Measurements from ENCODE around the gene PRPF38B. TPM values are rescaled to one million over a fixed set of nuclear protein-coding genes. Genes with fewer than 3 reads are reported as not detected.

PRPF38B gene
- polyA plus RNA-seq, 1 experiment, result 13.3 TPM

DNA sequence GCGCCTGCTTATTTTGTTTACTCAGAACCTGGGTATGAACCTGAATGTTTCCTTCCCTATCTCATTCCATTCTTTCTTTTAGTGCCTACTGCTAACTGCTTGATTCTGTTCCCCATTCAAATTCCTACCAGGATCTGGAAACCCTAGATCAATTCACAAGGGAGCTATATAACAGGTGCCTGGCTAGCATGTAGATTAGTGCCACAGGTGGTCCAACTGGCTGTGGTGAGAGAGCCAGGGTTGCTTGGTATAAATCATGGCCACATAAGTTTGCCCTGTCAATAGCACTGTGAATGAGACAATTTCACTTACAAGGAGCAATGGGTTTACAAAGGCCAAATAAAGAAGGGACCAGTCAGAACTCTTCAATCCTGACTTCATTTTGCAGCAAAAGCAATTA is 6.6 kb upstream of the PRPF38B start:
- TF ChIP-seq CTCF (IDR thresholded peaks at IDR 0.05; ENCODE audit: insufficient read depth, low read depth, low read length), result no peak
- Histone ChIP-seq H3K4me3 (ENCODE audit: low read depth, low read length) (no peak overlapping the region), H3K27me3 (ENCODE audit: control insufficient read depth, insufficient read depth, low read length) (0 out of 2 replicates have a peak, but pooled peaks cover 1% of the 10 kb centered on the region), H3K36me3 (ENCODE audit: control insufficient read depth, insufficient read depth, low read length) (no peaks in the 10 kb centered on the region)
- POLR2A ChIA-PET, result no interaction called here
- DNase-seq (ENCODE audit: low read depth), result no peak
- CTCF ChIA-PET, result no interaction called here

GRCh38 chr1:108686614-108687313 is 5.3 kb upstream of the PRPF38B start:
- no peak for DNase-seq (ENCODE audit: low read depth)
- CTCF ChIA-PET, result interaction anchor here (0.6 kb wide), 2 partner anchors 222 to 538 kb away, joined by 3 read pairs; no protein-coding TSS in a partner anchor
- no peaks in the 10 kb centered on the region for H3K36me3 ChIP-seq (ENCODE audit: control insufficient read depth, insufficient read depth, low read length)

GRCh38 chr1:108691128-108691941 is 775 bp upstream of the PRPF38B start:
- no peak for DNase-seq (ENCODE audit: low read depth)
- H3K36me3 ChIP-seq (ENCODE audit: control insufficient read depth, insufficient read depth, low read length), result no peaks in the 10 kb centered on the region
- H3K4me3 ChIP-seq (ENCODE audit: low read depth, low read length), result peak overlapping the region; percentile 66
- CTCF ChIA-PET, result interaction anchor here (0.6 to 1.5 kb wide), 8 partner anchors 17 to 229 kb away, joined by 3 to 5 read pairs (median 4); partner anchors contain the start of gene EEIG2
- TF ChIP-seq CTCF (IDR thresholded peaks at IDR 0.05; ENCODE audit: insufficient read depth, low read depth, low read length), result no peak
- H3K27me3 ChIP-seq (ENCODE audit: control insufficient read depth, insufficient read depth, low read length), result no peaks in the 10 kb centered on the region
- POLR2A ChIA-PET, result no interaction called here

More at GRCh38 chr1:108686614-108687313, 5.3 kb upstream of the PRPF38B start:
- POLR2A ChIA-PET, result no interaction called here
- H3K4me3 ChIP-seq (ENCODE audit: low read depth, low read length), result no peak overlapping the region
- TF ChIP-seq CTCF (IDR thresholded peaks at IDR 0.05; ENCODE audit: insufficient read depth, low read depth, low read length), result no peak
- 0 out of 2 replicates have a peak, but pooled peaks cover 1% of the 10 kb centered on the region for H3K27me3 ChIP-seq (ENCODE audit: control insufficient read depth, insufficient read depth, low read length)

GRCh38 chr1:108692724-108693655 is 880 bp downstream of the PRPF38B start:
- Histone ChIP-seq H3K27me3 (ENCODE audit: control insufficient read depth, insufficient read depth, low read length) (no peaks in the 10 kb centered on the region), H3K4me3 (ENCODE audit: low read depth, low read length) (peak overlapping the region; percentile 66), H3K36me3 (ENCODE audit: control insufficient read depth, insufficient read depth, low read length) (peaks cover 5% of the 10 kb centered on the region)
- DNase-seq (ENCODE audit: low read depth), result no peak
- ChIA-PET POLR2A (interaction anchor here (0.5 to 1.0 kb wide), 3 partner anchors 19 to 204 kb away, joined by 4 to 15 read pairs (median 4); partner anchors contain the start of gene STXBP3), CTCF (interaction anchor here (0.7 to 1.5 kb wide), 10 partner anchors 10 to 206 kb away, joined by 3 to 6 read pairs (median 4); partner anchors contain the start of gene EEIG2)
- TF ChIP-seq CTCF (IDR thresholded peaks at IDR 0.05; ENCODE audit: insufficient read depth, low read depth, low read length), result peak; percentile 27; the same call in 1 of the 2 replicates
